GM23338 (cell line): ENCODE measurements around the gene NLE1. TPM values are rescaled to one million over a fixed set of nuclear protein-coding genes. Genes with fewer than 3 reads are reported as not detected.
"Not testable (repeated sequence)": the region's sequence is repeated elsewhere in the genome, so short reads cannot be mapped to it uniquely, and the experiment has no call there.

ENCODE experiments used
- ATAC-seq: fragments of 200-7000 bp; cut with Tn5 transposase; 3 replicates; pipeline ENCODE4 v1.9.1; 2020
- DNase-seq: peaks from one replicate; pipeline ENCODE4 v3.0.0-alpha.2; 2015; ENCODE audit warnings: low spot score
- H2AFZ ChIP-seq: fragments of 200-600 bp; sonication (generic); 2 replicates; pipeline ENCODE4 v1.8.0; 2016; ENCODE audit warnings: antibody characterized with exemption, mild to moderate bottlenecking, moderate library complexity
- H3F3A ChIP-seq: fragments of 200-600 bp; sonication (generic); replicated peaks from 2 replicates; pipeline ENCODE4 v1.8.0; 2017; ENCODE audit warnings: antibody characterized with exemption, mixed run types, low read depth
- H3K27ac ChIP-seq: fragments of 200-600 bp; sonication (generic); 2 replicates; pipeline ENCODE4 v1.6.1; 2016; ENCODE audit warnings: low read depth
- H3K27me3 ChIP-seq: fragments of 200-600 bp; sonication (generic); 2 replicates; pipeline ENCODE4 v1.8.0; 2016; ENCODE audit warnings: mild to moderate bottlenecking, mixed run types, moderate library complexity; ENCODE audit not compliant: insufficient read depth
- H3K36me3 ChIP-seq: fragments of 200-600 bp; sonication (generic); 2 replicates; pipeline ENCODE4 v1.8.0; 2016; ENCODE audit warnings: mild to moderate bottlenecking; ENCODE audit not compliant: insufficient read depth
- H3K4me1 ChIP-seq: fragments of 200-600 bp; sonication (generic); 2 replicates; pipeline ENCODE4 v1.8.0; 2016; ENCODE audit warnings: mild to moderate bottlenecking, moderate library complexity; ENCODE audit not compliant: insufficient read depth
- H3K4me2 ChIP-seq: fragments of 200-600 bp; sonication (generic); 2 replicates; pipeline ENCODE4 v1.7.1; 2017; ENCODE audit warnings: mixed run types
- H3K4me3 ChIP-seq: fragments of 200-600 bp; sonication (generic); 2 replicates; pipeline ENCODE4 v1.6.1; 2016; ENCODE audit warnings: mixed run types
- H3K79me2 ChIP-seq: fragments of 200-600 bp; sonication (generic); replicated peaks from 2 replicates; pipeline ENCODE4 v1.8.0; 2017; ENCODE audit warnings: mild to moderate bottlenecking; ENCODE audit not compliant: insufficient read depth
- H3K9me2 ChIP-seq: fragments of 200-600 bp; sonication (generic); 2 replicates; pipeline ENCODE4 v1.8.0; 2017; ENCODE audit not compliant: insufficient read depth
- H4K20me1 ChIP-seq: fragments of 200-600 bp; sonication (generic); replicated peaks from 2 replicates; pipeline ENCODE4 v1.8.0; 2017; ENCODE audit warnings: mild to moderate bottlenecking; ENCODE audit not compliant: insufficient read depth
- H3K27ac Mint-ChIP-seq: 2 replicates; pipeline ENCODE4 v1.8.0; 2020; ENCODE audit warnings: inconsistent platforms, mild to moderate bottlenecking, moderate library complexity, mixed read lengths
- H3K27me3 Mint-ChIP-seq: 3 replicates; pipeline ENCODE4 v1.8.0; 2022; ENCODE audit warnings: low read depth, mild to moderate bottlenecking, moderate library complexity, mixed read lengths, inconsistent platforms; ENCODE audit not compliant: insufficient read depth, poor library complexity
- H3K36me3 Mint-ChIP-seq: 3 replicates; pipeline ENCODE4 v1.8.0; 2021; ENCODE audit warnings: low read depth, mild to moderate bottlenecking, inconsistent platforms, moderate library complexity, mixed read lengths
- H3K4me1 Mint-ChIP-seq: 3 replicates; pipeline ENCODE4 v1.8.0; 2020; ENCODE audit warnings: mild to moderate bottlenecking, inconsistent platforms, mixed read lengths
- H3K4me3 Mint-ChIP-seq: 3 replicates; pipeline ENCODE4 v1.8.0; 2021; ENCODE audit warnings: moderate library complexity, mild to moderate bottlenecking, inconsistent platforms, mixed read lengths
- H3K9me3 Mint-ChIP-seq: 3 replicates; pipeline ENCODE4 v1.8.0; 2020; ENCODE audit warnings: moderate library complexity, mild to moderate bottlenecking, inconsistent platforms, mixed read lengths
- EZH2 ChIP-seq: fragments of 200-600 bp; sonication (generic); IDR thresholded peaks from one replicate; pipeline ENCODE4 v1.8.0; 2017; ENCODE audit warnings: antibody characterized with exemption, mild to moderate bottlenecking, low read depth; ENCODE audit not compliant: unreplicated experiment
- JUNB ChIP-seq: IDR thresholded peaks from one replicate; pipeline ENCODE4 v1.6.1; 2016; ENCODE audit warnings: antibody characterized with exemption; ENCODE audit not compliant: unreplicated experiment
- STAT1 ChIP-seq: IDR thresholded peaks from one replicate; pipeline ENCODE4 v1.6.1; 2016; ENCODE audit warnings: antibody characterized with exemption; ENCODE audit not compliant: unreplicated experiment
- ZNF114 ChIP-seq: fragments of 250-450 bp; sonication (Bioruptor Pico); IDR thresholded peaks from 2 replicates; pipeline ENCODE4 v1.5.0; 2020; ENCODE audit warnings: mild to moderate bottlenecking, moderate library complexity
- polyA plus RNA-seq: library from polyadenylated mRNA; unstranded; fragments of >200 nt; fragmentation: Nextera tagmentation; extraction: Ambion mirVana; gene quantifications from 2 replicates; pipeline ENCODE4 v1.2.1, GENCODE V29; 2016
- total RNA-seq: library from RNA; depleted of rRNA; stranded (reverse); fragments of >200 nt; shearing (Covaris generic); gene quantifications from 2 replicates; pipeline ENCODE4 v1.2.3, GENCODE V29; 2014
- TF ChIP-seq, protein P1 (sequence below): fragments of 250-450 bp; sonication (Bioruptor Pico); IDR thresholded peaks from 2 replicates; pipeline ENCODE4 v1.5.0; 2020; ENCODE audit warnings: mild to moderate bottlenecking, moderate library complexity

NLE1 gene
- total and polyA plus RNA-seq, 2 experiments from 2014 or later, result 16.6 to 66.4 TPM

GRCh38 chr17:35152421-35153140 lies 10.5 kb upstream of the NLE1 start:
- no peak overlapping the region for H3K4me2 ChIP-seq
- no peak overlapping the region for H3K27ac Mint-ChIP-seq
- peaks cover 8% of the 10 kb centered on the region for H3K4me1 Mint-ChIP-seq
- 0 out of 2 replicates have a peak, but pooled peaks cover 3% of the 10 kb centered on the region for H3K9me2 ChIP-seq
- H3K36me3 ChIP-seq, result no peaks in the 10 kb centered on the region
- no peaks in the 10 kb centered on the region for H4K20me1 ChIP-seq
- H3K4me3 ChIP-seq, result no peak overlapping the region
- H3F3A ChIP-seq, result no peaks in the 10 kb centered on the region
- ATAC-seq (no peak), DNase-seq (no peak)
- H3K79me2 ChIP-seq, result no peaks in the 10 kb centered on the region
- no peaks in the 10 kb centered on the region for H3K4me1 ChIP-seq
- TF ChIP-seq EZH2 (no peak), STAT1 (no peak), ZNF114 (no peak), JUNB (no peak)
- TF ChIP-seq, protein P1, sequence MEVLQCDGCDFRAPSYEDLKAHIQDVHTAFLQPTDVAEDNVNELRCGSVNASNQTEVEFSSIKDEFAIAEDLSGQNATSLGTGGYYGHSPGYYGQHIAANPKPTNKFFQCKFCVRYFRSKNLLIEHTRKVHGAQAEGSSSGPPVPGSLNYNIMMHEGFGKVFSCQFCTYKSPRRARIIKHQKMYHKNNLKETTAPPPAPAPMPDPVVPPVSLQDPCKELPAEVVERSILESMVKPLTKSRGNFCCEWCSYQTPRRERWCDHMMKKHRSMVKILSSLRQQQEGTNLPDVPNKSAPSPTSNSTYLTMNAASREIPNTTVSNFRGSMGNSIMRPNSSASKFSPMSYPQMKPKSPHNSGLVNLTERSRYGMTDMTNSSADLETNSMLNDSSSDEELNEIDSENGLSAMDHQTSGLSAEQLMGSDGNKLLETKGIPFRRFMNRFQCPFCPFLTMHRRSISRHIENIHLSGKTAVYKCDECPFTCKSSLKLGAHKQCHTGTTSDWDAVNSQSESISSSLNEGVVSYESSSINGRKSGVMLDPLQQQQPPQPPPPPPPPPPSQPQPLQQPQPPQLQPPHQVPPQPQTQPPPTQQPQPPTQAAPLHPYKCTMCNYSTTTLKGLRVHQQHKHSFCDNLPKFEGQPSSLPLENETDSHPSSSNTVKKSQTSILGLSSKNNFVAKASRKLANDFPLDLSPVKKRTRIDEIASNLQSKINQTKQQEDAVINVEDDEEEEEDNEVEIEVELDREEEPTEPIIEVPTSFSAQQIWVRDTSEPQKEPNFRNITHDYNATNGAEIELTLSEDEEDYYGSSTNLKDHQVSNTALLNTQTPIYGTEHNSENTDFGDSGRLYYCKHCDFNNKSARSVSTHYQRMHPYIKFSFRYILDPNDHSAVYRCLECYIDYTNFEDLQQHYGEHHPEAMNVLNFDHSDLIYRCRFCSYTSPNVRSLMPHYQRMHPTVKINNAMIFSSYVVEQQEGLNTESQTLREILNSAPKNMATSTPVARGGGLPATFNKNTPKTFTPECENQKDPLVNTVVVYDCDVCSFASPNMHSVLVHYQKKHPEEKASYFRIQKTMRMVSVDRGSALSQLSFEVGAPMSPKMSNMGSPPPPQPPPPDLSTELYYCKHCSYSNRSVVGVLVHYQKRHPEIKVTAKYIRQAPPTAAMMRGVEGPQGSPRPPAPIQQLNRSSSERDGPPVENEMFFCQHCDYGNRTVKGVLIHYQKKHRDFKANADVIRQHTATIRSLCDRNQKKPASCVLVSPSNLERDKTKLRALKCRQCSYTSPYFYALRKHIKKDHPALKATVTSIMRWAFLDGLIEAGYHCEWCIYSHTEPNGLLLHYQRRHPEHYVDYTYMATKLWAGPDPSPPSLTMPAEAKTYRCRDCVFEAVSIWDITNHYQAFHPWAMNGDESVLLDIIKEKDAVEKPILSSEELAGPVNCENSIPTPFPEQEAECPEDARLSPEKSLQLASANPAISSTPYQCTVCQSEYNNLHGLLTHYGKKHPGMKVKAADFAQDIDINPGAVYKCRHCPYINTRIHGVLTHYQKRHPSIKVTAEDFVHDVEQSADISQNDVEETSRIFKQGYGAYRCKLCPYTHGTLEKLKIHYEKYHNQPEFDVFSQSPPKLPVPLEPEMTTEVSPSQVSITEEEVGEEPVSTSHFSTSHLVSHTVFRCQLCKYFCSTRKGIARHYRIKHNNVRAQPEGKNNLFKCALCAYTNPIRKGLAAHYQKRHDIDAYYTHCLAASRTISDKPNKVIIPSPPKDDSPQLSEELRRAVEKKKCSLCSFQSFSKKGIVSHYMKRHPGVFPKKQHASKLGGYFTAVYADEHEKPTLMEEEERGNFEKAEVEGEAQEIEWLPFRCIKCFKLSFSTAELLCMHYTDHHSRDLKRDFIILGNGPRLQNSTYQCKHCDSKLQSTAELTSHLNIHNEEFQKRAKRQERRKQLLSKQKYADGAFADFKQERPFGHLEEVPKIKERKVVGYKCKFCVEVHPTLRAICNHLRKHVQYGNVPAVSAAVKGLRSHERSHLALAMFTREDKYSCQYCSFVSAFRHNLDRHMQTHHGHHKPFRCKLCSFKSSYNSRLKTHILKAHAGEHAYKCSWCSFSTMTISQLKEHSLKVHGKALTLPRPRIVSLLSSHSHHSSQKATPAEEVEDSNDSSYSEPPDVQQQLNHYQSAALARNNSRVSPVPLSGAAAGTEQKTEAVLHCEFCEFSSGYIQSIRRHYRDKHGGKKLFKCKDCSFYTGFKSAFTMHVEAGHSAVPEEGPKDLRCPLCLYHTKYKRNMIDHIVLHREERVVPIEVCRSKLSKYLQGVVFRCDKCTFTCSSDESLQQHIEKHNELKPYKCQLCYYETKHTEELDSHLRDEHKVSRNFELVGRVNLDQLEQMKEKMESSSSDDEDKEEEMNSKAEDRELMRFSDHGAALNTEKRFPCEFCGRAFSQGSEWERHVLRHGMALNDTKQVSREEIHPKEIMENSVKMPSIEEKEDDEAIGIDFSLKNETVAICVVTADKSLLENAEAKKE (CRISPR knock-in tag), result no peak
- no peak overlapping the region for H3K27ac ChIP-seq
- 0 out of 2 replicates have a peak overlapping the region, but pooled peaks have one; percentile 14 for H2AFZ ChIP-seq
- peaks cover 11% of the 10 kb centered on the region for H3K27me3 Mint-ChIP-seq
- H3K9me3 Mint-ChIP-seq, result no peaks in the 10 kb centered on the region
- H3K4me3 Mint-ChIP-seq, result no peak overlapping the region
- no peaks in the 10 kb centered on the region for H3K27me3 ChIP-seq
- no peaks in the 10 kb centered on the region for H3K36me3 Mint-ChIP-seq

DNA sequence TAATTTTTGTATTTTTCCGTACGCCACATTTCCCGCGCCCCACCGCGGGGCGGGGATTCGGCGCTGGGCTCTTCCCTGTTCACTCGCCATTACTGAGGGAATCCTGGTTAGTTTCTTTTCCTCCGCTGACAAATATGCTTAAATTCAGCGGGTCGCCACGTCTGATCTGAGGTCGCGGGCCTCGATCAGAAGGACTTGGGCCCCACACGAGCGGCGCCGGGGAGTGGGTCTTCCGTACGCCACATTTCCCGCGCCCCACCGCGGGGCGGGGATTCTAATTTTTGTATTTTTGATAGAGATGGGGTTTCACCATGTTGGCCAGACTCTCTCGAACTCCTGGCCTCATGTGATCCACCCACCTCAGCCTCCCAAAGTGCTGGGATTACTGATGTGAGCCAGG lies 9.0 kb upstream of the NLE1 start:
- H3K4me3 ChIP-seq, H3F3A ChIP-seq, DNase-seq, H3K27ac Mint-ChIP-seq, H3K4me3 Mint-ChIP-seq, H3K9me3 Mint-ChIP-seq, H4K20me1 ChIP-seq, H3K27ac ChIP-seq, H3K9me2 ChIP-seq, H3K4me1 ChIP-seq, H3K4me2 ChIP-seq, H3K36me3 Mint-ChIP-seq, H3K27me3 ChIP-seq, ATAC-seq, H3K36me3 ChIP-seq, H3K79me2 ChIP-seq: not testable (repeated sequence)
- Mint-ChIP-seq H3K4me1 (peaks cover 16% of the 10 kb centered on the region), H3K27me3 (peaks cover 16% of the 10 kb centered on the region)
- peak overlapping the region; percentile 47; the same call in 1 of the 2 replicates for H2AFZ ChIP-seq
